Epidermal melanocyte (primary cell): ENCODE measurements around the gene ZNF678.

Experiments
- DNase-seq: peaks from one replicate; pipeline ENCODE4 v3.0.0; 2011; ENCODE audit warnings: low spot score; ENCODE audit not compliant: insufficient read length

Gene ZNF678

DNA sequence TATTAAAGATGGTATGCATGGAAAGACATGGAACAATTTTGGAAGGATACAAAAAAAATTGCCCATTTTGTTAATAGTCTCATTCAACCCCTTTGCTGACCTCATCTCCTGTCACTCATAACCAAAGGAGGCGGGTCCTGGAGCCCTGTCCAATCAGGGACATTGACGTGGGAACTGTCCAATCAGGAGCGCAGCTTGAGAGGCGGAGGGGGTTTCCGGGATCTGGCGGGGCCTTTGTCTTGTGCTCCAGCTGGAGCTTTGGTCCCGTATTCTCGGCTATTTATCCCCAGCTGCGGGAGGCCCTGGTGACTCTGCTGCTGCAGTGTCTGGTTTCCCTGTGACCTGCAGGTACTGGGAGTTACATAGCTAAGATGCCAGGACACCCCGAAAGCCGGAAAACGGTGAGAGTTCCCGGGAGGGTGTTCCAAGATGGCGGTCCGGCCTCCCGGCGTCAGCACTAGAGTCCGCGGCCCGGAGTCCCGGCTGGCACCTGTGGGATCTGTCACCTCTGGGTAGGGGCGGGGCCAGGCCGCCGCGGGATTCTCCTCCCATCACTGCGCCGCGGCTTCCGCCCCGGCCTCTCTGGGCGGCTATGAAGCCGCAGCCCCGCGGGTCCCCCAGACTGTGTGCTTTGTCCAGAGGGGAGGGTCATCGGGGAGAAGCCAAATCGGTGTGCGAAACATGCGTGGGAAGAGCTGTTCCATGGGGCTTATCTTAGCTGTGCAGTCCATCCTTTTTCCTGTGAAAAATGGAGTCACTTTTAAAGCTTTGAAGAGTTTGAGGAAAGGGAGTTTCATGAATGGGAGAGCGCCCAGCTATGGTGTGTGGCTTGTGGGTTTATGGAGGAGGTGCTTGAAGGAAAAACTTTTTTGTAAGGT, at the start of gene ZNF678:
Gene ZNF678 (plus strand): TSS at position 233 of the 878 bp plus-strand sequence. CDS start 87,436 bp downstream, outside the sequence.
- DNase-seq: peak; percentile 99

DNA sequence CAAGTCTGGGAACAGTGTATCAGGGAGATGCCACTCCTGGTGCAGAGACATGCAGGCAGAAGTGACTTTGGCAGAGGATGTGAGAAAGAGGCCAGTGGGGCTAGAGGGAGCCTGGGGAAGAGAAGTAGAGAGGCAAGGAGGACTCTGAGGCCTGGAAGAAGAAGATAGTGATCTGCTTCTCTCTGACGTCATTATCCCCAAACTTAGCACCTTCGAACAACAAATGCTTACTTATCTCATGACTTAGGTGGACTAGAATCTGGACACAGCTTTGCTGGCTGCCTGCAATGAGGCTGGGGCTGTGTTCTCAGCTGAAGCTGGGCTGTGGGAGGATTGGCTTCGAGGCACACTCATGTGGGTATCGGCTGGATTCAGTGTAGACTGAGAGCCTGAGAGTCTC, 44.5 kb upstream of the ZNF678 start:
- DNase-seq: no peak

DNA sequence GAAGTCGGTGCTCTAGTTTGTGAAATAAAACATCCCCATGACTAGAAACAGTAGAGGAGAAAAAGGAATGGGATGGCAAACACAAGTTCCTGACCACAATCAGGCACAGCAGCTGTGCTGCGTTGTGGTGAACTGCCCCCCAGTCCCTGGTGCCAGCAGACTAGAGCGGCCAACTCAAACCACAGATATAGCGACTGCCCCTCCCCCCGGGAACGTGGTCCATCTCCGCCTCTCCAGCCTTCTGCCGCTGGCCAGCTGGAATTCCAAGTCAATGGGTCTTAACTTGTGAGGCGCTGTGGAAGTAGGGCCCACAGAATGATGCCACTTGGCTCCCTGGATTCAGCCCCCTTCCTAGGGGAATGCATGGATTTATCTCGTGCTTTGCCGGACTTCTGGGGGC, 41.6 kb upstream of the ZNF678 start:
- no peak for DNase-seq

- DNase-seq: no peak
These were observed 36.8 kb upstream of the ZNF678 start for GRCh38 chr1:227526524-227526923.

- no peak for DNase-seq
These were observed 31.2 kb upstream of the ZNF678 start for GRCh38 chr1:227532019-227532619.

DNA sequence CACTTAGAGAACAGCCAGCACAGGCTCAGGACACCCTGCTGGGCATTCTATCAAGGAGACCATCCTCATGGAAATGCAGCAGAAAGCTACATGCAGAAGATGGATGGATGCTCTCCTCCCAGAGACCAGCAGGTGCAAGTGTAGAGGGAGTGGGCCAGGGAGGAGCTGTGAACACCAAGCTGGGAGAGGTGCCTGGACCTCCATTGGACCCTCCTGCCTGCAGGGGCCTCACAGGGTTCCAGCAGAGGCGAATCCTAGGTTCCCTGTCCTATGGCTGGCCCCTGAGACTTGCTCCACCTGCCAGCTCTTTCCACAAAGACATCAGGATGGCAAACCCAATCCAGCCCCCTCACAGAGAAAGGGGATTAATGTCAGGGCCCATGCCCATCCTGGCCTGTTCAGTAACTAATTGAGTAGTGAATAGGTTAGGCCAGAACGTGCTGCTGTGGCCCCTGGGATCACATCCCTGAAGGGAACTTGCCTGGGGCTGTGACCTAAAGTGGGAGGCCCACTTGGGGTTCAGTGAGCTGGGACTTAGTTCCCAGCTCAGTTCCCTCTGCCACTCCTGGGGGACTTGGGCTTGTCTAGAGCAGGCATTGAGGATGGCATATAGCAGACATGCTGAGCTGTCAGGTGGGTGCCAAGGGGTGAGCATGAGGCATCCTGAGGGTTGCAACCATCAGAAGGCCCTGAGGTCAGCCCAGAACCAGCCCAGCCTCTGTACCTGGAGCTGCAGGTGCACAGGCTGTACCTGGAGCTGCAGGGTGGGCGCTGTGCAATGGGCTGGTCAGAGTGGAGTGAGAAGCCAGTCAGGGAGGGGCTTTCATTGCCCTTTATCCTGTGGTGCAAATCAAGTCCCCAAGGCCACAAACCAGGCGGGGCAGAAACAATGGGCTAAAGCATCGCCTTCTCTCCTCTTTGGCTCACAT, 22.9 kb upstream of the ZNF678 start:
- DNase-seq: no peak

GRCh38 chr1:227541129-227541528, 22.2 kb upstream of the ZNF678 start:
- DNase-seq: no peak

DNA sequence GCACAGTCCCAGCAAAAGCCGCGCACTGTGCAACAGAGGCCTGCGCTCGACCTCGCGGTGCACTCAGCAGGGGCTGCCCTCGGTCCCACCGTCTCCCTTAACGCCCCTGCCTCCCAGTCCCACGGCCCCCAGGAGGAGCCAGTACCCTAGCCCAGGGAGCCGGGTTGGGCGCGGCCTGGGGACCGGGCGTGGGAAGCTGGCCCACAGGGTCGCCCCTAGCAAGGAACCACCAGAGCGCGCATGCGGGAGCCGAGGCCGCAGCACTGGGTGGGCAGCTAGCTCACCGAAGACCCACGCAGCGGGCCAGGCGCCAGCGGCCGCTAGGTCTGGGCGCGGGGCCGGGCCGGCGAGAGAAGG, 21.6 kb upstream of the ZNF678 start:
- no peak for DNase-seq

- peak; percentile 50 for DNase-seq
These were observed 20.9 kb upstream of the ZNF678 start for GRCh38 chr1:227542153-227543120.

DNA sequence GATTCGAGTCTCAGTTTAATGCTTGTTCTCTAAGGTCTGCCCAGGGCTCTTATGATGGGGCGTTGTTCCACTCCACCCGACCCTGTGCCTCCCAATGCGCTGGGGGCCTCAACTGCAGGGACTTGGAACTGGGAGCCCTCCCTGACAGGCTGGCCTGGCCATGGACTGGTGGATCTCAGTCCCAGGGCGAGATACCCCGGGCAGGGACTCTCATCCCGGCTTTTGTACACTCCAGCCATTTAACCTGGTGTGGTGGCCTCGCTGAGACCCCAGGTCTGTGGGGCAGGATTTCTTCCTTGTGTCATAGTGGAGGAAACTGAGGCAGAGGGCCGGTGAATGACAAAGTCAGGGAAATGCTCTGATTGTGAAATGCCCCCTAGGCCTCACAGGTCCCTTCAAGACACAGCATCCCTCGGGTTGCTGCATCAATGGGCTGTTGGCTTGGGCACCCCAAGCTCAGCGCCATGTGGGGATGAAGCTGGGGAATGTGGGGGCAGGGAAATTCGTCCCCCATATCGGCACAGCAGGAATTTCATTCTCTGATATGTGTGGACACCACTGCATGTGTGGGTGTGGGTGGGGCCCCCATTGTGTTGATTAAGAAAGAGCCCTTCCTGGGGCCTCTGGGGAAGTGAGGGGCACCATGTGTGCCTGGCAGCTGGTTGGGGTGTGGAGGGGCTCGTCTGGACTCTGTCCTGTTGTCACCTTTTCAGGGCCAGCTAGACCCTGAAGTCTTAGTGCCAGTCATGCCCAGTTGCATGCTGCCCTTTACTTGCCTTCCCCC, 19.9 kb upstream of the ZNF678 start:
- no peak for DNase-seq

DNA sequence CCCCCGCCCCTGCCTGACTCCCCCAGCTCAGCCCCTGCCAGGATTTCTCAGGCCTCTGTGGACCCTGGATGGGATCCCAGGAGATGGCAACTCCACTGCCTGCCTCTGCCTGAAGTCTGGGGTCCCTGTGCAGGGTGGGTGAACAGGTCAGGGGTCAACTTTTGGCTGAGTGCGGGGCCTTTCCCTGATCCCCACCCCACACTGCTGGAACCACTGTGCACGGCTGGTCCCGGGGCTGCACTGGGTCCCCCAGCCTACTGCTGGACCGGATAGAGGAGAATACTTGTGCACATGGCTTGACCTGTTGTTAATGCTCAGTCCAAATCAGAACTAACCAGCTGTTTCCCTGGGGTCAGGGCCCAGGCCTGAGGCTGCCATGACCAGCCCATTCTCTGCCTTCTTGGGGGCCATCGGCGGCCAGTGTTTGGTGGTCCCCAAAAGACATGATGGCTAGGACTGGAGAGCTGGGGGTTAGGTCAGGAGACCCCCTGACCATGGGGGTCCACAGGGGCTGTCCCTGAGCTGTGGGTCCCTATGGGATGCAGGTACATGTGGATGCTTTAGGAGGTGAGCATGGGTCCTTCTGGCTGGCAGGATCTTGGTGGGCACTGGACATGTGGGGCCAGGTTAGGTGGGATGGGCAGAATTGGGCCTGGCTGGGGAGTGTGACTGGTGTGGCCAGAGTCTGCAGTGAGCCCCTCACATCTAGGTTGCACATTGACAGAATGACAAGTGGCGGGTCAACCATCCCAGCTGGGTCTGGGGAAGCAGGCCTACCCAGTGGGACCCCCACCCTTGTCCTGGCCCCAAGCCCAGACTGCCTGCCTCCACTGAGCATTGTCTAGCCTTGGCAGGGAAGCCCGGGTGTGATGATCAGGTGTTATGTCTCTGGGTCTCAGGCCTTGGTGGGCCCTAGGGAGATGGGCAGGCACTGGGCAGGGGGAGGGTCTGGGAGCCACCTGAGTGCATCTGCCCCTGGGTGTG, 19.0 kb upstream of the ZNF678 start:
- DNase-seq: no peak

GRCh38 chr1:227545361-227545760, 18.0 kb upstream of the ZNF678 start:
- DNase-seq: no peak

DNA sequence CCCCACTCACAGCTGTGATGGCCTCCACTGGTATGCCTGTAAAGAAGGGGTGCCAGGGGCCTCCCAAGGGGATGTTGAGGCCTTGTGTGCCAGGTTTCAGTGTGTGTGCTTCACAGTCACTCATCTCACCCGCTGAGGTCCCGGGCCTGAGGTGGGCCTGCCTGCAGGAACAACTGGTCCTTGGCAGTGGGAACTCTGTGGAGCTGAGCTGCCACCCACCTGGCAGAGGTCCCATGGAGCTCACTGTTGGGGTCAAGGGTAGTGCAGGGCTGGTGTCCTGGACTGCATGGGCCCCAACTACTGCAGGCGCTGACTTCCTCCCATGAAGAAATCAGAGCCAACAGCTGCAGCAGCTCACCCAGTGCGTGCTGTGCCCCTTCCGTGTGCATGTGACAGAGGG, 17.3 kb upstream of the ZNF678 start:
- DNase-seq: no peak

DNA sequence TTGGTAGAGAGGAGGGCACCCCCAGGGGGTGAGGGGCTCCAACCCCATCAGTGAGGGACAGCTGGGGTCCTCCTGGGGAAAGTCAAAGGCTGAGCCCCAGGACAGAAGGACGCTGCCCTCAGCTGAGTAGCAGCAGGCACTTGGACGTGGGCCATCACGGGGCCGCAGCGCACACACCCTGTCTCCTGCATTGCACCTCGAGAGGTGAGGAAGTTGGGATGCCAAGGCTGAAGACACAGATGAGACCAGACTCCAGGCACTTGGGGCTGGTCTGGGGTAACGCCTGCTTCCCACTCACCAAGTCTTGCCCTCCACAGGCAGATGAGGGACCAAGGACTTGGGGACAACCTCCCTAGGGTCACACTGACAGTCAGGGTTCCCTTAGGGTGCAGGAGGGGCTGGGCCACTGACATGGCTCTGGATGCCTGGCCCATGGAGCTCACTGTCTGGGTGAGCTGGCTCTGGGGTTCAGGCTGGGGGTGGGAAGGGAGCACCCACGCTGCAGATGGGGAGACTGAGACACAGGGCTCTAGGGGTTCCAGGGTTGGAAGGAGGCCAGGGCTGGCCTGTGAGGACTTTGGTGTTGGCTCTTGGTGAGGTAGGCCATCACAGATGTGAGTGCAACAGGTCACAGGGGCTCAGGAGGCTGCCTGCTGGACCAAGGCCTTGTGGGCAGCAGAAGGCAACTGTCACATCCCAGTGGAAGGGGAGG, 16.6 kb upstream of the ZNF678 start:
- no peak for DNase-seq

DNA sequence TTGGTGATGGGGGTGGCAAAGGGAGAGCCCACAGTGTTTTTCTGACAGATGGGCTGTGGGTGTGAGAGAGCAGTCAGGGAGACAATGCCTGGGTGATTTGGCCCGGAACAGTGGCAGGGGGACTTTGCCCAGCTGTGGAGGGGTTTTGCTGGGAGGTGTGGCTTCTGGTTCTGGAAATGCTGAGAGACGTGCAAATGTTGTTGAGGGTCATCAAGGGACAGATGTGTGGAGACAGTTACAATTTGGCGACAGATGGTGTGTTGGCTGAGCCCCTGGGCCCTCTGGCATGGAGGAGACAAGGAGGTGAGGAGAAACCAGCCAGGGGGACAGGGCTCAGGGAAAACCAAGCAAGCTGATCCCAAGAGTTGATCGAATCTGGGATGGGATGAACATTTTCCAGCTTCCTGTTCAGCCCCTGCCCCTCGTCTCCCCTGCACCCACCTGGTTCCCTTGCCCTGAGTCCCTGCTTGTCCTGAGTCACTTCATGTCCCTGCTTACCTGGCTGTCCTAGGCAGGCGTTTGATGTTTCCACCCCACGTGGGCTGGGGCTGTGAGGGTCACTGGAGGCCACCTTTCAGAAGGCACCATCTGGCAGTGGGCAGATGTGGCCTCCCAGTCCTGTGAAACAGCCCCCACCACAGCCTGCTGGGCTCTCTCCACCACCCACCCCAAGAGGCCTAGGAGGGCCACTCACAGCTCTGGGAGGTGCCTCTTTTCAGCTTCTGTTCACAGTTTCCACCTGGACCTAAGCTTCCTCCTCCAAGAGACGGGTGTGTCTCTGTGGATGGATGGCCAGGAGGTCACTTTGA, 15.8 kb upstream of the ZNF678 start:
- no peak for DNase-seq

DNA sequence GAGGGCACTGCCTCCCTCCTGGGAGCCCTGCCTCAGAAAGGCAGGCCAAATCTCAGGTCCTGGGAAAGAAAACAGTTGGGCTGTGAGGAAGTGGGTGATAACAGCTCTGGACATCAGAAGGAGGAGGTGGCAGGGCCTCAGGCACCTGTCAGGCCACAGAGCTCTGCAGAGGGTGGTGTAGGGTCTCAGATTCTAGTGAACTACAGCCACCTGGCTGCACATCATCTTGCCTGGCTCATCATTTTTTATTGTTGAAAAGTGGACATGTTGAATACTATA, 15.3 kb upstream of the ZNF678 start:
- DNase-seq: no peak

DNA sequence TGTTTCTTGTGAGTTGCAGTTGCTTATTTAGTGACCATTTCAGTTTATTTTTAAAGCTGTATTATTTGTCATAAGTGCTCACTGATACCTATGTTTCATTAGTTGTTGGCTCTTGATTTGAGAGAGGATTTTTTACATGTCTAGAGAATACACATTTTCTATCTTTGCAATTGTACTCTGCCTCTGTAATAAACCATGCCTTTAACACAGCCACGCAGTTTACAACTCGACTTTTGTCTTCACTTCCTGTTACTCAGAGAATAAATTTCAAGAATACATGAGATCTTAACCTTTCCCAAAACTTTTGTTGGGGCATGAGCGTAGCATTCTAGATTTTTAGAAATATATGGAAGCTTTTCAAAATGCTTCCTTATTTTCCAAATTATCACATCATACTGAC, 14.9 kb upstream of the ZNF678 start:
- DNase-seq: no peak

- no peak for DNase-seq
These were observed 13.5 kb upstream of the ZNF678 start for GRCh38 chr1:227549892-227550291.
